ENCODE results near the gene ECEL1. TPM values are rescaled to one million over a fixed set of nuclear protein-coding genes. Genes with fewer than 3 reads are reported as not detected.

ECEL1 gene
- polyA plus RNA-seq, 10 donors = 0.29 to 1.0 (median 0.45) TPM

GRCh38 chr2:232498452-232498851 lies 10.8 kb upstream of the ECEL1 start:
- no peak for DNase-seq

- DNase-seq = no peak
Measured at GRCh38 chr2:232497348-232497747, 9.7 kb upstream of the ECEL1 start.

GRCh38 chr2:232496501-232497270 lies 9.1 kb upstream of the ECEL1 start:
- no peak for DNase-seq

- DNase-seq = no peak
Measured at GRCh38 chr2:232495292-232495691, 7.7 kb upstream of the ECEL1 start.

- no peak for DNase-seq
Measured at GRCh38 chr2:232494542-232494941, 6.9 kb upstream of the ECEL1 start.

GRCh38 chr2:232493701-232494474 lies 6.3 kb upstream of the ECEL1 start:
- DNase-seq = no peak

GRCh38 chr2:232492963-232493700 lies 5.5 kb upstream of the ECEL1 start:
- DNase-seq = no peak

- DNase-seq = no peak
Measured at GRCh38 chr2:232492236-232492848, 4.7 kb upstream of the ECEL1 start.

- DNase-seq = no peak
Measured at GRCh38 chr2:232491139-232491780, 3.6 kb upstream of the ECEL1 start.

- no peak for DNase-seq
Measured at GRCh38 chr2:232490221-232491138, 2.8 kb upstream of the ECEL1 start.

- no peak for DNase-seq
Measured at GRCh38 chr2:232489516-232490220, 2.0 kb upstream of the ECEL1 start.

- no peak for DNase-seq
Measured at GRCh38 chr2:232488721-232489300, 1.2 kb upstream of the ECEL1 start.

- no peak for DNase-seq
Measured at GRCh38 chr2:232488097-232488711, 570 bp upstream of the ECEL1 start.

GRCh38 chr2:232486558-232487384 lies 863 bp downstream of the ECEL1 start:
- DNase-seq = no peak

GRCh38 chr2:232485757-232486557 lies 1.7 kb downstream of the ECEL1 start:
- no peak for DNase-seq

GRCh38 chr2:232485348-232485756 lies 2.3 kb downstream of the ECEL1 start:
- DNase-seq = no peak

Measured in muscle of back (tissue), 11 donors.